ENCODE results near the gene KRT16. TPM values are rescaled to one million over a fixed set of nuclear protein-coding genes. Genes with fewer than 3 reads are reported as not detected.

The KRT16 gene
- total RNA-seq, 1 donor from 2014 or later = 31.9 TPM

DNA sequence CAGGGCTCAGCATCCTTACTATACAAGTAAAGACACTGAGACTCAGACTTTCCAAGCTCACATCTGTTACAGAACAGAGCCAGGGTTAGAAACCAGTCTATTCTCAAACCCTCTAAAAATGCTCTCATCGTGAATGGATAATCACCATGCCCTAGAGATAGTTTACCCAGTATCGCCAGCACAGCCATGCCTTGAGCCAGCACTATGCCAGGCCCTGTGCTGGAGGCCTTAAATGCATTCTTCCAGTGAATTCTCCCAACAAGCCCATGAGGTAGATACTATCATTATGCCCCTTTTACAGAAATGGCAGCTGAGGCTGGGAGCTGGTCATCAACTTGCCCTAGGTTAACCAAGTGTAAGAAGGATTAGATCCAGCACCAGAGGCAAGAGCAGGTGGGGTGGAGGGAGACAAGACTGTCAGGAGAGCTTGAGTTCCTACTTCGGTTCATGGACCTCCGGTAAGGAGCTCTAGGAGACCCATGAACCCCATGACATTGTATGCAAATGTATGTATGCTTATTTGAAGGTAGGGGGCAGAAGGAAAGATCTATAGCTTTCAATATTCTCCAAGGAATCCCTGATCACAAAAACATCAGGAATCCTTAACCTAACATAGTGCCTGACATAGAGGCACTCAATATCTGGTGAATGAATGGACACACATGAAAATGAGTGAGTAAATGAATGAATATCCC is 31.1 kb downstream of the KRT16 start:
- DNase-seq (ENCODE audit: low spot score in 2 of 2) = no peak
- Histone ChIP-seq H3K27ac (no peak overlapping the region), H3K4me3 (no peak overlapping the region), H3K9me3 (no peaks in the 10 kb centered on the region), H3K36me3 (no peaks in the 10 kb centered on the region), H3K27me3 (no peaks in the 10 kb centered on the region), H3K4me1 (peaks cover 0 to 5% of the 10 kb centered on the region in 2 donors)
- TF ChIP-seq, protein P1, sequence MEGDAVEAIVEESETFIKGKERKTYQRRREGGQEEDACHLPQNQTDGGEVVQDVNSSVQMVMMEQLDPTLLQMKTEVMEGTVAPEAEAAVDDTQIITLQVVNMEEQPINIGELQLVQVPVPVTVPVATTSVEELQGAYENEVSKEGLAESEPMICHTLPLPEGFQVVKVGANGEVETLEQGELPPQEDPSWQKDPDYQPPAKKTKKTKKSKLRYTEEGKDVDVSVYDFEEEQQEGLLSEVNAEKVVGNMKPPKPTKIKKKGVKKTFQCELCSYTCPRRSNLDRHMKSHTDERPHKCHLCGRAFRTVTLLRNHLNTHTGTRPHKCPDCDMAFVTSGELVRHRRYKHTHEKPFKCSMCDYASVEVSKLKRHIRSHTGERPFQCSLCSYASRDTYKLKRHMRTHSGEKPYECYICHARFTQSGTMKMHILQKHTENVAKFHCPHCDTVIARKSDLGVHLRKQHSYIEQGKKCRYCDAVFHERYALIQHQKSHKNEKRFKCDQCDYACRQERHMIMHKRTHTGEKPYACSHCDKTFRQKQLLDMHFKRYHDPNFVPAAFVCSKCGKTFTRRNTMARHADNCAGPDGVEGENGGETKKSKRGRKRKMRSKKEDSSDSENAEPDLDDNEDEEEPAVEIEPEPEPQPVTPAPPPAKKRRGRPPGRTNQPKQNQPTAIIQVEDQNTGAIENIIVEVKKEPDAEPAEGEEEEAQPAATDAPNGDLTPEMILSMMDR (IDR thresholded peaks at IDR 0.05) = no peak
- intact Hi-C loops (cut with DNase I) = no loop called here

DNA sequence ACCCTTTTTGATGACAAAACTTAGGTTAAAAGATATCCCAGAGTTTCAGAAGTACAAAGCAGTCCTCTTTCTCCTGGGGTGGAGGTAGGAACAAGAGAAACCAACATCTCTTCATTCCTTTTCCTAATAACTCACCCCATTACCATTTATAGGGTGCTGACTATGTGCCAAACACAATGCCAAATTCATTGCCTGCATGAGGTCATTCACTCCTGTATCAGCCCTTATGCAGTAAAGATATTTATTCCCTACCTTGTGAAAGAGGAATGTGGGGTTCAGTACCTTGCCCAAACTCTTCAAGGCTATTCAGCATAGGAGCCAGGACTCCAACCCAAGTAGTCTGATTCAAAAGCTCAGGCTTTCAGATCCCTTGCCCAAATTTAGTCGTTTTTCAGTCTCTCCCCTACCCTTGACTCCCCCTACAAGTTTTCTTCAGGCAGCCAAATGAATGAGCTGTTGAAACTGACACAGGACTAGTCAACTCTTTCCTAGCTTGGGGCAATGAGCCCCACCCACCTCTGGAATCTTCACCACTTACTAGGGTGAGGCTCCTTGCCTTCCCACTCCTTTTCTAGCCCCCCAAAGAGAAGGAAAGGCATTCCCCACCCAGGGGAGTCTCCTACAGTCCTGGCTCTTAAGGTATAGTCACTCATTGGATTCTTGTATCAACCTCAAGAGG is 31.7 kb downstream of the KRT16 start:
- Histone ChIP-seq H3K4me3 (no peak overlapping the region), H3K27ac (no peak overlapping the region), H3K36me3 (no peaks in the 10 kb centered on the region), H3K9me3 (no peaks in the 10 kb centered on the region), H3K27me3 (no peaks in the 10 kb centered on the region), H3K4me1 (peaks cover 0 to 5% of the 10 kb centered on the region in 2 donors)
- no peak for DNase-seq (ENCODE audit: low spot score in 2 of 2)
- intact Hi-C loops (cut with DNase I) = no loop called here
- TF ChIP-seq, protein P1 (IDR thresholded peaks at IDR 0.05) = no peak

DNA sequence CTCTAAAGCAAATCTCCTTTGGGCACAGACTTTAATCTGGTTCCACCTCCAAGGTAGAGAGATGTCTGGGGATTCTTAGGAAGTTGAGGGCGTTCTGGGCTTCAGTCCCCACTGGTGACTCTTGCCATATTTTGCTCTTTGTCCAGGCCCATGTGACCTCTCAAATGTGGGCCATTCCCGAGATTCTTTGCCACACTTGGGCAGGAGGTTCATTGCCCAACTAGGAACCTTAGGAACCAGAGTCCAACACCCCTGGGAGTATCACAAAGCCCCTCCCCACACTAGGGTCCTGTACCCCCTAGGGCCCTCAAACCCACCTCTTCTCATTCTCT is 32.4 kb downstream of the KRT16 start:
- Histone ChIP-seq H3K27me3 (no peaks in the 10 kb centered on the region), H3K9me3 (no peaks in the 10 kb centered on the region), H3K36me3 (no peaks in the 10 kb centered on the region), H3K27ac (no peak overlapping the region), H3K4me1 (peaks cover 0 to 5% of the 10 kb centered on the region in 2 donors), H3K4me3 (no peak overlapping the region)
- TF ChIP-seq, protein P1 (IDR thresholded peaks at IDR 0.05) = no peak
- DNase-seq (ENCODE audit: low spot score in 2 of 2) = no peak
- intact Hi-C loops (cut with DNase I) = no loop called here

DNA sequence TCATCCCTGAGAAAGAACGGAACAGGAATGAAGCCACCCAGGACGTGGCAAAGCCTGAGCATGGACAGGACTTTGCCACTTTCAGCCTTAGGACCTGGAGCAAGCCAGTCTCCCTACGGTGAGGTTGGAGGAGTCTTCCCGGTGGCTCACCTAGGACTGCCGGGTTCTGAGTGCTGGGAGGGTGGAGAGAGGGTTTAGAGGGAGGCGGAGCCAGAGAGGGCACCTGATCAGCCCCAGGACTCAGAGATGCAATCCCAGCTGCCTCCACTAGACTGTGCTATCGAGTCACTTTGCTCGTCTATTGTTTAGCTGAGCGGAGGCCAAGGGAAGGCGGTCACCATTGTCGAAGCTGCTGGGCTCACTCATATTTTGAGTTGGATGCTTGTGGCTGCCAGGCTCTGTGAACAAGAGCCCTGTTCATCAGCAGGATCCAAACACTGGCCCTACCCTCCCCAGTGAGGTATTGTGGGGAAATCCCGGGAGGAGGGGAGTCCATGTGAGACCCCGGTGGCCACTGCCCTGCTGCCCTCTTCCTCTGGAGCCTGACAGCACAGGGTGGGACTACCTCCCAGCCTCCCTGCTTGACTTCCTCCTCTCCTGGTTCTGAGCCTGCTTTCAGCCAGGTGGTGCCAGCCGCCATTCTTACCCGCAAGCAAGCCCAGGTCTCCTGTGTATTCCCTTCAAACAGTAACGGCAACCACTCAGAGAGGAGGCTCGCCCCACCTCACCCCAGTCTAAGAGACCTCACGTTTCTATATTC is 32.9 kb downstream of the KRT16 start:
- Histone ChIP-seq H3K27ac (no peak overlapping the region), H3K27me3 (no peaks in the 10 kb centered on the region), H3K4me3 (peak overlapping the region in 1 of 2 donors; percentile 25), H3K9me3 (no peaks in the 10 kb centered on the region), H3K36me3 (no peaks in the 10 kb centered on the region), H3K4me1 (peaks cover 0 to 5% of the 10 kb centered on the region in 2 donors)
- intact Hi-C loops (cut with DNase I) = loop anchor here (1.0 kb wide), 1 partner anchor 69 kb away; no protein-coding TSS in a partner anchor
- TF ChIP-seq, protein P1 (IDR thresholded peaks at IDR 0.05) = peak; percentile 78 to 82 (median 81)
- peak; percentile 30 to 90 for DNase-seq (ENCODE audit: low spot score in 2 of 2)

DNA sequence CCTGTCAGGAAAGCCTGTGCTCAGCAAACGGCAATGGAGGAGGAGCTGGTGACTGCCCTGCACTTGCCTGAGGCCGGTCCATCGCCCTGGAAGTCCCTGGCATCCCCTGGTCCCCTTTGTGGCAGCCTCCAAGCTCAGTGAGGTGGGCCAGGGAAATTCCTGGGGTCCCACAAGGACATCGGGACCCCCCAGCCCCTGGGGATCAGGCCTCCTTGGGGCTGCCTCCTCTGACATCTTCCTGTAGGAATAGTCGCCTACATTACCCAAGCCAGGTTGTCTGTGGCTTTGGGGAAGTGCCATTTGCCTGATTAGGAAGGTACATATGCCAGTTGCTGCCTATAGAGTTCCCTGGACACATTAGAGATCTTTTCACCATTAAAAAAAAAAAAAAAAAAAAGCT is 33.6 kb downstream of the KRT16 start:
- Histone ChIP-seq H3K4me1 (peaks cover 0 to 5% of the 10 kb centered on the region in 2 donors), H3K36me3 (no peaks in the 10 kb centered on the region), H3K9me3 (no peaks in the 10 kb centered on the region), H3K27ac (no peak overlapping the region), H3K4me3 (no peak overlapping the region), H3K27me3 (no peaks in the 10 kb centered on the region)
- TF ChIP-seq, protein P1 (IDR thresholded peaks at IDR 0.05) = no peak
- DNase-seq (ENCODE audit: low spot score in 2 of 2) = no peak
- intact Hi-C loops (cut with DNase I) = loop anchor here (1.0 kb wide), 1 partner anchor 69 kb away; no protein-coding TSS in a partner anchor
